ENCODE results near the gene RADIL. TPM values are rescaled to one million over a fixed set of nuclear protein-coding genes. Genes with fewer than 3 reads are reported as not detected.

RADIL gene
- polyA plus RNA-seq, 3 donors = not detected

- Histone ChIP-seq H3K27ac (ENCODE audit: low read depth in 1 of 2, low read length in 2 of 2) (no peak overlapping the region), H3K9ac (ENCODE audit: insufficient read depth, low read length, poor library complexity, severe bottlenecking) (no peak overlapping the region), H2AFZ (ENCODE audit: insufficient read depth, low read depth, low read length, poor library complexity, severe bottlenecking) (no peak overlapping the region), H3K4me1 (ENCODE audit: control insufficient read depth in 1 of 2, insufficient read depth in 2 of 2, low read length in 2 of 2) (no peaks in the 10 kb centered on the region), H3K79me2 (ENCODE audit: insufficient read depth, low read length) (no peaks in the 10 kb centered on the region), H4K20me1 (ENCODE audit: insufficient read depth, low read length) (no peaks in the 10 kb centered on the region), H3K36me3 (replicated peaks in 1 of 2; ENCODE audit: control insufficient read depth in 1 of 2, insufficient read depth in 2 of 2, low read length in 2 of 2) (no peaks in the 10 kb centered on the region), H3K4me2 (replicated peaks; ENCODE audit: extremely low read depth, low read length, poor library complexity, severe bottlenecking) (no peak overlapping the region), H3K4me3 (replicated peaks in 1 of 3; ENCODE audit: low read depth in 2 of 3, low read length in 3 of 3) (no peak overlapping the region), H3K27me3 (ENCODE audit: control insufficient read depth in 2 of 2, insufficient read depth in 2 of 2, low read length in 2 of 2) (no peaks in the 10 kb centered on the region), H3K9me3 (replicated peaks in 1 of 2; ENCODE audit: control insufficient read depth in 1 of 2, insufficient read depth in 1 of 2, low read length in 2 of 2) (no peaks in the 10 kb centered on the region)
- 98% methylated on average over 8 of the region's 8 CpGs for WGBS (ENCODE audit: insufficient coverage)
- H3K4me3 Mint-ChIP-seq = no peak overlapping the region
- no peak for TF ChIP-seq CTCF (IDR thresholded peaks at IDR 0.05)
- no peak for DNase-seq
- peaks cover 8 to 19% (median 18%) of the 10 kb centered on the region in 3 donors for H3K27me3 Mint-ChIP-seq (ENCODE audit: low read depth in 3 of 3)
- H3K36me3 Mint-ChIP-seq = no peaks in the 10 kb centered on the region
- no peak overlapping the region for H3K27ac Mint-ChIP-seq
- peaks cover 6% of the 10 kb centered on the region for H3K4me1 Mint-ChIP-seq
- peaks cover 0 to 13% (median 6%) of the 10 kb centered on the region in 7 donors for H3K9me3 Mint-ChIP-seq
- intact Hi-C loops (cut with micrococcal nuclease) = no loop called here
Observed at GRCh38 chr7:4850262-4850795, 33.2 kb downstream of the RADIL start.

GRCh38 chr7:4849390-4849789, 34.1 kb downstream of the RADIL start:
- H3K4me2 ChIP-seq (replicated peaks; ENCODE audit: extremely low read depth, low read length, poor library complexity, severe bottlenecking) = no peak overlapping the region
- H2AFZ ChIP-seq (ENCODE audit: insufficient read depth, low read depth, low read length, poor library complexity, severe bottlenecking) = no peak overlapping the region
- H3K36me3 ChIP-seq (replicated peaks in 1 of 2; ENCODE audit: control insufficient read depth in 1 of 2, insufficient read depth in 2 of 2, low read length in 2 of 2) = no peaks in the 10 kb centered on the region
- H3K4me1 ChIP-seq (ENCODE audit: control insufficient read depth in 1 of 2, insufficient read depth in 2 of 2, low read length in 2 of 2) = no peaks in the 10 kb centered on the region
- H3K9me3 ChIP-seq (replicated peaks in 1 of 2; ENCODE audit: control insufficient read depth in 1 of 2, insufficient read depth in 1 of 2, low read length in 2 of 2) = no peaks in the 10 kb centered on the region
- H3K4me3 ChIP-seq (replicated peaks in 1 of 3; ENCODE audit: low read depth in 2 of 3, low read length in 3 of 3) = no peak overlapping the region
- peaks cover 8 to 25% (median 22%) of the 10 kb centered on the region in 3 donors for H3K27me3 Mint-ChIP-seq (ENCODE audit: low read depth in 3 of 3)
- no peak overlapping the region for H3K9ac ChIP-seq (ENCODE audit: insufficient read depth, low read length, poor library complexity, severe bottlenecking)
- no peak for TF ChIP-seq CTCF (IDR thresholded peaks at IDR 0.05)
- H3K4me1 Mint-ChIP-seq = peaks cover 7% of the 10 kb centered on the region
- peaks cover 0 to 3% of the 10 kb centered on the region in 2 donors for H3K27me3 ChIP-seq (ENCODE audit: control insufficient read depth in 2 of 2, insufficient read depth in 2 of 2, low read length in 2 of 2)
- H3K36me3 Mint-ChIP-seq = no peaks in the 10 kb centered on the region
- H3K9me3 Mint-ChIP-seq = peaks cover 0 to 13% (median 6%) of the 10 kb centered on the region in 7 donors
- H3K79me2 ChIP-seq (ENCODE audit: insufficient read depth, low read length) = no peaks in the 10 kb centered on the region
- no peak for DNase-seq
- 80% methylated on average over 1 of the region's 4 CpGs for WGBS (ENCODE audit: insufficient coverage)
- H3K27ac Mint-ChIP-seq = no peak overlapping the region
- H3K27ac ChIP-seq (ENCODE audit: low read depth in 1 of 2, low read length in 2 of 2) = no peak overlapping the region
- H3K4me3 Mint-ChIP-seq = no peak overlapping the region
- H4K20me1 ChIP-seq (ENCODE audit: insufficient read depth, low read length) = no peaks in the 10 kb centered on the region
- intact Hi-C loops (cut with micrococcal nuclease) = no loop called here
